ENCODE measurements around the gene USF3.

Gene USF3

DNA sequence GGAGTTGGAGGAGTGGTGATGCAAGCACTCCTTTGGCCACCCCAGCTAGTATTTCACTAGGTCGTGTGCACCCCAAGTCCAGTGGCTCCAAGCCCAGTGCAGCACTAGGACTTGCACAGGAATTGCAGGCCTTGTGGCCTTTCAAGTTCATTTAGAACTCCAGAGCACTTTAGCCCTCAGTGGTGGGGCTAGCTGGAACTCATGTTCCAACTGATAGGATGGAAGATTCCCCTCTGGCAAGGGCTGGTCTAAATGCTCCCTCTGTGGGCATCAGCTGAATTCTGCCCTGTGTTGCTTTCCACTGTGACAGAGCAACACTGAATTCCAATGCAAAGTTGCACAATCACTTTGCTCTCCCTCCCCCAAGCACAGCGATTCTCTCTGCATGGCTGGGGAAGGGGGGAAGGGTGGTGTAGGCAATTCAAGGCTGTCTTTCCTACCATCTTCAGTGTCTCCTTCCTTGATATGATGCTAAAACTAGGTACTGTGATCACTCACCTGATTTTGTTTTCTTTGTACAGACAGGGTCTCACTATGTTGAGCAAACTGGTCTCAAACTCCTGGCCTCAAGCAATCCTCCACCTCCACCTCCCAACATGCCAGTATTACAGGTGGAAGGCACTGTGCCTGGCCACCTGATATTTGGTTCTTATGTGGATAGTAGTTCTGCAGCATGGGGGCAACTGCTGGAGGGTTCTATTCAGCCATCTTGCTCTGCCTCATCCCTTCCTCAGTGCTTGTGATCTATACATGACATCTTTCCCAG, 10.3 kb downstream of the USF3 start:
- Histone ChIP-seq H3K27me3 (ENCODE audit: low read depth) (no peaks in the 10 kb centered on the region), H3K9me3 (no peaks in the 10 kb centered on the region), H3K4me3 (no peak overlapping the region), H3K36me3 (replicated peaks) (no peaks in the 10 kb centered on the region; the same call in 1 of the 2 replicates), H3K4me1 (peaks cover 9% of the 10 kb centered on the region)
- no peak for DNase-seq (ENCODE audit: low spot score in 2 of 2)
- in situ Hi-C loops (cut with MboI; ENCODE audit: low sequenced_read_pairs): no loop called here

DNA sequence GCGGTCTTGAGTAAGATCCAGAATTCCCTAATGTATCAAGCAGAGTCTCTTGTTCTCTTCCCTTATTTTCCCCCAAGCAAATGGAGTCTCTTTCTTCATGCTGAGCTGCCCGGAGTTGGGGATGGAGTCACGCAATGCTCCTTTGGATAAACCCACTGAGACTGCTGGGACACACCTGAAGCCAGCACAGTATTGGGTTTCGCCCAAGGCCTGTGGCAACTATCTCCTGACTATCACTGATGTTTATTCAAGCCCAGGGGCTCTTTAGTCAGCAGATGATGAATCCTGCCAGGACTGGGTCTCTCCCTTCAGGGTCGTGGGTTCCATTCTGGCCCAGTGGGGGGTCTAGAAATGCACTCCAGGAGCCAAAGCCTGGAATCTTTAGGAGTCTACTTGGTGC, 11.3 kb downstream of the USF3 start:
- H3K4me1 ChIP-seq: peaks cover 9% of the 10 kb centered on the region
- H3K9me3 ChIP-seq: no peaks in the 10 kb centered on the region
- in situ Hi-C loops (cut with MboI; ENCODE audit: low sequenced_read_pairs): no loop called here
- DNase-seq (ENCODE audit: low spot score in 2 of 2): no peak
- no peak overlapping the region for H3K4me3 ChIP-seq
- H3K27me3 ChIP-seq (ENCODE audit: low read depth): no peaks in the 10 kb centered on the region
- H3K36me3 ChIP-seq (replicated peaks): no peaks in the 10 kb centered on the region; the same call in 1 of the 2 replicates

DNA sequence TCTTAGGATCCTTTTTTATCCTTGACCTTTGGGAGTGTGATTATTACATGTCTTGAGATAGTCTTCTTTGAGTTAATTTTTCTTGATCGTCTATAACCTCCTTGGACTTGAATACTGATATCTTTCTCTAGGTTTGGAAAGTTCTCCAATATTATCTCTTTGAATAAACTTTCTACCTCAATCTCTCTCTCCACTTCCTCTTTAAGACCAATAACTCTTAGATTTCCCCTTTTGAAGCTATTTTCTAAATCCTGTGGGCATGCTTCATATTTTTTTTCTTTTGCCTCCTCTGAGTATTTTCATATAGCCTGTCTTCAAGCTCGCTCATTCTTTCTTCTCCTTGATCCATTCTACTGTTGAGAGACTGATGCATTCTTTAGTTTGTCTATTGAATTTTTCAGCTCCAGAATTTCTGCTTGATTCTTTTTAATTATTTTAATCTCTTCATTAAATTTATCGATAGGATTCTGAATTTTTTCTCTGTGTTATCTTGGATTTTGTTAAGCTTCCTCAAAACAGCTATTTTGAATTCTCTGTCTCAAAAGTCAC, 12.1 kb downstream of the USF3 start:
- H3K27me3 ChIP-seq (ENCODE audit: low read depth): no peaks in the 10 kb centered on the region
- no peaks in the 10 kb centered on the region for H3K9me3 ChIP-seq
- peaks cover 9% of the 10 kb centered on the region for H3K4me1 ChIP-seq
- no peaks in the 10 kb centered on the region; the same call in 1 of the 2 replicates for H3K36me3 ChIP-seq (replicated peaks)
- in situ Hi-C loops (cut with MboI; ENCODE audit: low sequenced_read_pairs): no loop called here
- no peak overlapping the region for H3K4me3 ChIP-seq
- no peak for DNase-seq (ENCODE audit: low spot score in 2 of 2)

DNA sequence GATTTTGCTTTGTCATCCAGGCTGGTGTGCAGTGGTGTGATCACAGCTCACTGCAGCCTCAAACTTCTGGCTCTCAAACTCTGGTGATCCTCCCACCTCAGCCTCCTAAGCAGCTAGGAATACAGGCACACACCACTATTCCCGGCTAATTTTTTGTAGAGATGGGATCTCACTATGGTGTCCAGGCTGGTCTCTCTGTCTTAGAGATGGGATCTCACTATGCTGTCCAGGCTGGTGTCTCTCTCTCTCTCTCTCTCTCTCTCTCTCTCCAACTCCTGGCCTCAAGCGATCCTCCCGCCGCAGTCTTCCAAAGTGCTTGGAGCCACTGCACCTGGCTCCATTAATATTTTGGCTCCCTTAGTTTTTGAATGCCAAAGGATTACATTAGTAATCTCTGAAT, 17.7 kb downstream of the USF3 start:
- Histone ChIP-seq H3K9me3 (no peaks in the 10 kb centered on the region), H3K4me3 (no peak overlapping the region), H3K4me1 (no peaks in the 10 kb centered on the region), H3K36me3 (replicated peaks) (no peaks in the 10 kb centered on the region), H3K27me3 (ENCODE audit: low read depth) (no peaks in the 10 kb centered on the region)
- no peak for DNase-seq (ENCODE audit: low spot score in 2 of 2)
- in situ Hi-C loops (cut with MboI; ENCODE audit: low sequenced_read_pairs): no loop called here

DNA sequence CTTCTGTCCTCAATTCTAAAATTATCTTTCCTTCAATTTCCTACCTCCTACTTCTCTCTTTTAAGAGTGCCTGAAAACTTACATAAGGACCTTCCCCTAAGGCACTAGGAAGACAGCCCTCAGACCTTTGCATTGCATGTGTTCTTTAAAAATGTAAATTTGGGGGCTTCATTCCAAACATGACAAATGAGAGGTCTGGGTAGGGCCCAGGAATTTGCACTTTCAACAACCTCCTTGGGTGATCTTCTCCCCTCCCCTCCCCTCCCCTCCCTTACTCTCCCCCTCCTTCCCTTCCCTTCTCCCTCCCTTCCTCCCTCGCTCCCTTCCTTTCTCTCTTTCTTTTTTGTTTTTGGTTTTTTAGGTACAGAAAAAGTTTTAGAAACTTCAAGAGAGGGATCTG, 18.7 kb downstream of the USF3 start:
- H3K4me3 ChIP-seq: no peak overlapping the region
- no peaks in the 10 kb centered on the region for H3K9me3 ChIP-seq
- H3K36me3 ChIP-seq (replicated peaks): no peaks in the 10 kb centered on the region
- DNase-seq (ENCODE audit: low spot score in 2 of 2): no peak
- no peaks in the 10 kb centered on the region for H3K27me3 ChIP-seq (ENCODE audit: low read depth)
- H3K4me1 ChIP-seq: no peaks in the 10 kb centered on the region
- in situ Hi-C loops (cut with MboI; ENCODE audit: low sequenced_read_pairs): no loop called here

DNA sequence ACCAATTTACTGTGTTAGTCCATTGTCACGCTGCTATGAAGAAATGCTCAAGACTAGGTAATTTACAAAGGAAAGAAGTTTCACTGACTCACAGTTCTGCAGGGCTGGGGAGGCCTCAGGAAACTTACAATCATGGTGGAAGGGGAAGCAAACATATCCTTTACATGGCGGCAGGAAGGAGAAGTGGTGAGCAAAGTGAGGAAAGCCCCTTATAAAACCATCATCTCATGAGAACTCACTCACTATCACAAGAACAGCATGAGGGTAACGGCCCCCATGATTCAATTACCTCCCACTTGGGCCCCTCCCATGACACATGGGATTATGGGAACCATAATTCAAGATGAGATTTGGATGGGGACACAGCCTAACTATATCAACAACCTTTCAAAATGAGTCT, 20.2 kb downstream of the USF3 start:
- no peaks in the 10 kb centered on the region for H3K9me3 ChIP-seq
- H3K4me3 ChIP-seq: no peak overlapping the region
- H3K27me3 ChIP-seq (ENCODE audit: low read depth): no peaks in the 10 kb centered on the region
- in situ Hi-C loops (cut with MboI; ENCODE audit: low sequenced_read_pairs): no loop called here
- no peaks in the 10 kb centered on the region for H3K36me3 ChIP-seq (replicated peaks)
- DNase-seq (ENCODE audit: low spot score in 2 of 2): no peak
- no peaks in the 10 kb centered on the region for H3K4me1 ChIP-seq

DNA sequence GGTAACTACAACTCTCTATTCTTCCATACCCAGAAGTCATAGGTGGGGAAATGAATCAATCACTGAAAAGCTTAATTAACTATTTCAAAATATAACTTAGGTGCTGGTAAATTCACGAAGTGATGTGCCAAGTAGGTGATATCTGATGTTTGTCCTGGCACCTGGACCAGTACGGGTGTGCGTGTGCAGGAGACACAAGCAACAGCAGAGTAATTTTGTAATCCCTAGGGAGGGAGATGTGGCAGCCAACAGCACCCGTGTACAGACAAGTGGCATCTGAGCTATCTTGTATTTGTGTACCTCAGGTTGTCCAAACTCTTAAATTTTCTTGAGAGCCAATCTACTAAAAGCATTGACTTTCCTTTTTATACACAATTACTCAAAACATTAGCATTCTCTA, 22.8 kb downstream of the USF3 start:
- Histone ChIP-seq H3K36me3 (replicated peaks) (no peaks in the 10 kb centered on the region), H3K9me3 (no peaks in the 10 kb centered on the region), H3K27me3 (ENCODE audit: low read depth) (no peaks in the 10 kb centered on the region), H3K4me1 (no peaks in the 10 kb centered on the region), H3K4me3 (no peak overlapping the region)
- in situ Hi-C loops (cut with MboI; ENCODE audit: low sequenced_read_pairs): no loop called here
- no peak for DNase-seq (ENCODE audit: low spot score in 2 of 2)

DNA sequence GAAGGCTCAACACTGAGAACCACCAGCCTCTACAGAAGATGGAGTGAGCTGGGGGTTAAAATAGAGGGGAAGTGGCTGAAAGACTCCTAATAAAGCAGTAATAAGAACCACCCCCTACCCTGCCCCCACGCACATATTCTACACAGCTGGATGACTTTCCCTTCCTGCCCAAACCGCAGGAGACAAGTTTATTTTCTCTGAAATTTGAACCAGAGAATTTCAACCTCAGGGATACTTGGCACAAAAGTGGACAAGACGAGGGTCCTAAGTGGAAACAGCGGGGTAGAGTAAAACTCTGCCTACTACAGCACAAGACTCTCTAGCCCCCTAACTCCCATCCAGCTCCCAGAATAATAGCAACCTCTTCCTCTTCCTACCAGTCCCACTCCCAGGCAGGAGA, 28.4 kb downstream of the USF3 start:
- no peak for DNase-seq (ENCODE audit: low spot score in 2 of 2)
- Histone ChIP-seq H3K4me1 (no peaks in the 10 kb centered on the region), H3K27me3 (ENCODE audit: low read depth) (no peaks in the 10 kb centered on the region), H3K9me3 (no peaks in the 10 kb centered on the region), H3K36me3 (replicated peaks) (no peaks in the 10 kb centered on the region), H3K4me3 (no peak overlapping the region)
- in situ Hi-C loops (cut with MboI; ENCODE audit: low sequenced_read_pairs): no loop called here

DNA sequence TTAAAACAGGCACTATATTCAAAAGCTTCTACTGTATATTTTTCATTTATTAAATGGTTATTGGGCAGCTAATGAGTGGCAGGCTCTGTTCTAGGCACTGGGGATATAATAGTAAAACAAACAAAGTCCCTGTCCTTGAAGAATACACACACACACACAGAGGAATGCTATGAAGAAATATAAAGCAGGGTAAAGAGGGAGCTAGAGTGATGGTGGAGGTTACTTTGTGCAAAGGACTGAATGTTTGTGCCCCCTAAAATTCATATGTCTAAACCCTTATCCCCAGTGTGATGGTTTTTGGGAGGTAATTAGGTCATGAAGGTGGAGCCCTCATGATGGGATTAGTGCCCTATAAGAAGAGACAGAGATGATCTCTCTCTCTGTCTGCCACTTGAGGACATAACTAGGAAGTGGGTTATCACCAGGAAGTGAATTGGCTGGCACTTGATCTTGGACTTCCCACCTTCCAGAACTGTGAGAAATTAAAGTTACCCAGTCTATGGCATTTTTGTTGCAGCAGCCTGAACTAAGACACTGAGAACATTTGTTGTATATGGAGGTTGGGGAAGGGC, 31.8 kb downstream of the USF3 start:
- no peaks in the 10 kb centered on the region for H3K4me1 ChIP-seq
- H3K27me3 ChIP-seq (ENCODE audit: low read depth): no peaks in the 10 kb centered on the region
- in situ Hi-C loops (cut with MboI; ENCODE audit: low sequenced_read_pairs): no loop called here
- H3K4me3 ChIP-seq: no peak overlapping the region
- H3K9me3 ChIP-seq: no peaks in the 10 kb centered on the region
- DNase-seq (ENCODE audit: low spot score in 2 of 2): no peak
- H3K36me3 ChIP-seq (replicated peaks): peaks cover 5% of the 10 kb centered on the region

DNA sequence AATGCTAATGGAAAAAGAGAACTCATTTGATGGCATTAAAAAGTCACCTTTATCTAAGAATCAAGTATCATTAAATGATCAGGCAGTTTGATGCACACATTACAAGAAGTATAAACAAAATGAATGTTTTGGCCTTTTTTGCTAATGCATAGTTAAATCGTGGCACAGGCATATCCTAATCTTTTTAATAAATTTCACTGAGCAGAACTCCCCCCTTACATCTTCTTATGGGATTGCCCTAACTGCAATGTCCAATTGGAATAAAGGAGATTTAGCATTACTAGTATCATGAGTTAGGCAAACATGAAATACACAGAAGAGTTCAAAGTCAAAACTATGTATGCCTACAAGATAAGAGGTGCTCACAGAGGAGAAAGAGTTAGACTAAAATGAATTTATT, 32.7 kb downstream of the USF3 start:
- no peak for DNase-seq (ENCODE audit: low spot score in 2 of 2)
- H3K4me3 ChIP-seq: no peak overlapping the region
- no peaks in the 10 kb centered on the region for H3K4me1 ChIP-seq
- H3K27me3 ChIP-seq (ENCODE audit: low read depth): no peaks in the 10 kb centered on the region
- H3K9me3 ChIP-seq: no peaks in the 10 kb centered on the region
- H3K36me3 ChIP-seq (replicated peaks): peaks cover 5% of the 10 kb centered on the region
- in situ Hi-C loops (cut with MboI; ENCODE audit: low sequenced_read_pairs): no loop called here

DNA sequence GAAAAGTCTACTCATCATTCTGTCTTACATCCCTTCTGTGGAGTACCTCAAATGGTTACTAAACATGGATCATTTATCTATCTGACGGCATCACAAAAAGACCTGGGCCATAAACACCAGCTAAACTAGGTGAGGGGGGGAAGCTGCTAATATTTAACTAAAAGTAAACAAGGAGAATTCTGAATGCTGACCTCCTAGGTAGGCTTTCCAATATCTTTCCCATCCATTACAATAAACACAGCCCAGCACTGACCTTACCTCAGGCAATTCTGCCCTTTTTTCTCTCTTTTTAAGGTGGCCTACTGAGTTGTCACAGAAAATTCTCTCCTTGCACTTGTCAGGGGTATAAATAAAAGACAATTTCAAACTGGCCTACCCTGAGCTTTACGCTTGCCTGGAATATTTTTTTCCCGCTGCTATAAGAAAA, 33.1 kb downstream of the USF3 start:
- Histone ChIP-seq H3K27me3 (ENCODE audit: low read depth) (no peaks in the 10 kb centered on the region), H3K36me3 (replicated peaks) (peaks cover 5% of the 10 kb centered on the region), H3K4me3 (no peak overlapping the region), H3K9me3 (no peaks in the 10 kb centered on the region), H3K4me1 (no peaks in the 10 kb centered on the region)
- no peak for DNase-seq (ENCODE audit: low spot score in 2 of 2)
- in situ Hi-C loops (cut with MboI; ENCODE audit: low sequenced_read_pairs): no loop called here

DNA sequence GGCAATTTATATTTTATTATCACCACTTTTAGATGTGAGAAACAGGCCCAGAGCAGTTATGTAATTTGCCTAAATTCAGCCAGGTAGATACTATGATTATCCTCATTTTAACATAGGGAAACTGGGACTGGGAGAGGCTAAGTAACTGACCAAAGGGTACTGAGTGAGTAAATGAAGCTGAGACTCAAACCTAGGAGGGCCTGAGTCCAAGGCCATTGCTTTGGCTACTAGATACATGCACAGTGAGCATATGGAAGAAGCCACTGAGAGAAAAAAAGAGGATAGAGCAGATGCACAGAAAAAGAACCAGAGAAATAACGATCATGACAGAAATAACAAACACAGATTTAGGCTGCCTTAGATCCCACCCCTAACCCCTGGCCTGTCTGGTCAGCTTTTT, 33.6 kb downstream of the USF3 start:
- no peaks in the 10 kb centered on the region for H3K27me3 ChIP-seq (ENCODE audit: low read depth)
- no peak for DNase-seq (ENCODE audit: low spot score in 2 of 2)
- H3K36me3 ChIP-seq (replicated peaks): peaks cover 5% of the 10 kb centered on the region
- in situ Hi-C loops (cut with MboI; ENCODE audit: low sequenced_read_pairs): no loop called here
- H3K4me3 ChIP-seq: no peak overlapping the region
- no peaks in the 10 kb centered on the region for H3K9me3 ChIP-seq
- H3K4me1 ChIP-seq: no peaks in the 10 kb centered on the region

DNA sequence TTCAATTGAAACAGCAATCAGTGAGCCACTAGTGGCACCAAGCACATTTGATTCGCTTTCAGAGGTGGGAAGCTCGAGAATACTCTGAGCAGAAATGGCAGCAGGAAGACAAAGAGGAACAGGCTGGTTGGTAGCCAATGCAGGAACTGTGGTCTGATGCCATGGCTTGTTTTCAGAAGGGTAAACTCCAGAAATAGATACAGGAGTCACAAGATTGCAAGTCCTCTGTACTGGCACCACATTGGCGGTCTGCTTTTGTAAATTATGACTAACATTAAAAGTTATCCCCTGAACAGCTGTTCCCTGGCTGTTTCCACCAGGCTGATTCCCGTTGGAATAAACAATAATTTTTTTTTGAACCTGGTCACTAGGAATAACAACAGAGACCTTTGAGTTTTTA, 35.5 kb downstream of the USF3 start:
- no peak overlapping the region for H3K4me3 ChIP-seq

DNA sequence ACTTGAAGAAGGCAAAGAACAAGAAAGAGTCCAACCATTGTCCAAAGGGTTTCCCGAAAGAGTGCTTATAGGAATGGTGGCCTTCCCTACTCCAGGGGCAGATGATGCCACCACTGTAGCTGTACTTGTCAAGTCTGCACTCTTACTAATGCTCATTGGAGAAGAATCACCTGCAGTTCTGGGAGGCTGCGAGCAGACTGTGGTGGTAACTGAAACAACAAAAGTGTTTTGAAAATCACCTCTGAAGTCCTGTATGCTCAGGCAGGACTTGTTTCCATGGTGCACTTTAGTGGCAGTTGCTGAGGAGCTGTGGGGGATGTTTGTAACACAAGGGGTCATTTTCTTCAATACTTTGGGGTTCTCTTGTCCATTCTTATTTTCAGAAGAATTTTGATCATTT, 36.0 kb downstream of the USF3 start:
- in situ Hi-C loops (cut with MboI; ENCODE audit: low sequenced_read_pairs): no loop called here
- H3K4me3 ChIP-seq: no peak overlapping the region
- H3K4me1 ChIP-seq: no peaks in the 10 kb centered on the region
- H3K9me3 ChIP-seq: no peaks in the 10 kb centered on the region
- peaks cover 5% of the 10 kb centered on the region for H3K36me3 ChIP-seq (replicated peaks)
- no peak for DNase-seq (ENCODE audit: low spot score in 2 of 2)
- no peaks in the 10 kb centered on the region for H3K27me3 ChIP-seq (ENCODE audit: low read depth)

More for the DNA sequence above, 35.5 kb downstream of the USF3 start:
- in situ Hi-C loops (cut with MboI; ENCODE audit: low sequenced_read_pairs): no loop called here
- no peaks in the 10 kb centered on the region for H3K4me1 ChIP-seq
- H3K9me3 ChIP-seq: no peaks in the 10 kb centered on the region
- H3K36me3 ChIP-seq (replicated peaks): peaks cover 5% of the 10 kb centered on the region
- no peak for DNase-seq (ENCODE audit: low spot score in 2 of 2)
- no peaks in the 10 kb centered on the region for H3K27me3 ChIP-seq (ENCODE audit: low read depth)
